ENCODE results near the gene RAD51.

The RAD51 gene

GRCh38 chr15:40763801-40764628, 69.0 kb downstream of the RAD51 start, which contains the start of gene GCHFR:
GCHFR (plus strand) TSS chr15:40764068; CDS start chr15:40764181, 113 bp downstream.
- DNase-seq: peak; percentile 71

GRCh38 chr15:40764629-40765103, 69.7 kb downstream of the RAD51 start:
- DNase-seq: no peak

GRCh38 chr15:40766194-40766815, 71.3 kb downstream of the RAD51 start:
- no peak for DNase-seq

- no peak for DNase-seq
These were observed 72.2 kb downstream of the RAD51 start for GRCh38 chr15:40766906-40767837.

- DNase-seq: no peak
These were observed 73.0 kb downstream of the RAD51 start for GRCh38 chr15:40767838-40768500.

- no peak for DNase-seq
These were observed 73.7 kb downstream of the RAD51 start for GRCh38 chr15:40768521-40769273.

- DNase-seq: peak; percentile 33
These were observed 74.5 kb downstream of the RAD51 start, which contains the start of gene C15orf62 for GRCh38 chr15:40769274-40770146. C15orf62 (plus strand) TSS chr15:40769980; CDS start chr15:40770496, 516 bp downstream.

- DNase-seq: no peak
These were observed 75.3 kb downstream of the RAD51 start for GRCh38 chr15:40770147-40770721.

GRCh38 chr15:40771242-40771641, 76.3 kb downstream of the RAD51 start:
- no peak for DNase-seq

- DNase-seq: no peak
These were observed 77.0 kb downstream of the RAD51 start for GRCh38 chr15:40772014-40772413.

GRCh38 chr15:40773496-40773895, 78.5 kb downstream of the RAD51 start:
- DNase-seq: no peak

- no peak for DNase-seq
These were observed 78.9 kb downstream of the RAD51 start for GRCh38 chr15:40773902-40774301.

- DNase-seq: no peak
These were observed 80.0 kb downstream of the RAD51 start for GRCh38 chr15:40775007-40775406.

- no peak for DNase-seq
These were observed 81.0 kb downstream of the RAD51 start for GRCh38 chr15:40775740-40776536.

GRCh38 chr15:40776537-40777141, 81.7 kb downstream of the RAD51 start:
- peak; percentile 71 for DNase-seq
